Islet of Langerhans (tissue), 1 donor: ENCODE measurements around the gene VGF.
"Not testable (repeated sequence)": the region's sequence is repeated elsewhere in the genome, so short reads cannot be mapped to it uniquely, and the experiment has no call there.

Experiments used
- FAIRE-seq: peaks from one replicate; lab custom pipeline; 2011; peaks lifted over from hg19 to GRCh38; lab: Jason Lieb, UNC

VGF gene

DNA sequence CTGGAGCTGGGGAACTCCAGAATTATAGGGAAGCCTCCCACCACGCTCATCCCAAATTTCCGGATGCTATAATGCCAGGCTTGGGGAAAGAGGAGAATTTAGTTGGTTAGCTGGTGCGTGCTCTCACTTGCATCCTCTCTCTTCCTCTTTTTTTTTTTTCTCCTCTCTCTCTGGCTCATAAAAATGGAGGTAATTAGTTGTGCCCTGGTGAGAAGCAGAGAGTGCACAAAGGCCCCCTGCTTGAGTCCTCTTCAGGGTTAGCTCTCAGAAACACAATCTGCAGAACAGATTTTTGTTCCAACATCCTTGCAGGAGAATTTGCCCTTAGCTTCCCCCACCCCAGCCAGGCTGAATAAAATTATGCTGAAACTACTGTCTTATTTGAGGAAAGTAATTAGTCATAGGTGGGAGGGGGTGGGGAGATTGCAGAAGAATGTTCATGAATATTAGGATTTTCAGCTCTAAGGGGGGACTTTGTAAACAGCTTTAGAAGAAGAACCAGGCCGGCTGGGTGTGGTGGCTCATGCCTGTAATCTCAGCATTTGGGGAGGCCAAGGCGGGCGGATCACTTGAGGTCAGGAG, 30.9 kb downstream of the VGF start:
- FAIRE-seq: no peak

DNA sequence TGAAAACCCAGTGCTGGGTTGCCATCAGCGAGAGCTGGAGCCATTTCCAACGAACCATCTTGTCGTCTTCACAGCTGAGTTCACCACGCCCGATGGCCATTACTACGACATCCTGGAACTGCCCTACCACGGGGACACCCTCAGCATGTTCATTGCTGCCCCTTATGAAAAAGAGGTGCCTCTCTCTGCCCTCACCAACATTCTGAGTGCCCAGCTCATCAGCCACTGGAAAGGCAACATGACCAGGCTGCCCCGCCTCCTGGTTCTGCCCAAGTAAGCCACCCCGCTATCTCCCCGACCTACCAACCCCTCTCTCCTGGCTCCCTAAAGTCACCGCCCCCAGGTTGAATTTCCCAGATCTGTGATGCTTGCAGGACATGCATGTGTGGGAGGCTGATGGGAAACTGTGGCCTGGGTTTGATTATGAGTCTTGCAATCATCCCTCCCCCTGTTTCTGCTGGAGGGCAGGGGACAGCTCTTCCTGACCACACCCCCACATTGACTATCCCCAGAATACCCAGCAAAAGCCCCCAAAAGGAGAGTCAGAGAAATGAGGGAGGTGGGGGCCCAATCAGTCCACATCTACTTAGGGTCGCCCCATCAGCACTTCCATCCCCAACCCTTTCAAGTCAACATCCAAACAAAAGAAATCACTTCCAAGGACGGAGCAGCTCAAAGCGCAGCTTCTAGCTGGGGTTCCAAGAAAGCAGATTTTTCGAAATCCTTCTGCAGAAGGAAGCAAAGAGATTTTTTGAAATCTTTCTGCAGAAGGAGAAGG, 31.6 kb downstream of the VGF start:
- no peak for FAIRE-seq

DNA sequence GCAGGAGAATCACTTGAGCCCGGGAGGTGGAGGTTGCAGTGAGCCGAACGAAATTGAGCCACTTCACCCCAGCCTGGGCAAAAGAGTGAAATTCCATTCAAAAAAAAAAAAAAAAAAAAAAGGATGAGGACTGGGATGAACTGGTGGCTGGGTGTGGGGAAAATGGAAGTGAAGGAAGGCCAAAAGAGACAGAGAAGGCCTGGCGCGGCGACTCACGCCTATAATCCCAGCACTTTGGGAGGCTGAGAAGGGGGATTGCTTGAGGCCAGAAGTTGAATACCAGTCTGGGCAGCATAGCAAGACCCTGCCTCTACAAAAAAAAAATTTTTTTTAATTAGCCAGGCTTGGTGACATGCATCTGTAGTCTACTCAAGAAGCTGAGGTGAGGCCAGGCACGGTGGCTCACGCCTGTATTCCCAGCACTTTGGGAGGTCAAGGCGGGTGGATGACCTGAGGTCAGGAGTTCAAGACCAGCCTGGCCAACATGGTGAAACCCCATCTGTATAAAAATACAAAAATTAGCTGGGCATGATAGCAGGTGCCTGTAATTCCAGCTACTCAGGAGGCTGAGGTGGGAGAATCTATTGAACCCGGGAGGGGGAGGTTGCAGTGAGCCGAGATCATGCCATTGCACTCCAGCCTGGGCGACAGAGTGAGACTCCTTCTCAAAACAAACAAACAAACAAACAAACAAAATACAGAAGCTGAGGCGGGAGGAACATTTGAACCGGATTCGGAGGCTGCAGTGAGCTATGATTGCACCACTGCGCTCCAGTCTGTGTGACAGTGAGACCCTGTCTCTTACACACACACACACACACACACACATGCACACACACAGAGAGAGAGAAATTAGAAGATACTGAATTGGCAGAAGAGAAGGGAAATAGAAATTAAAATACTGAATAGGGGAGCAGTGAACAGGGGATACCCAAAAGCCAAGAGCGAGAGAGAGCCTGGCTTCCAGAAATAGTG, 32.5 kb downstream of the VGF start:
- FAIRE-seq: not testable (repeated sequence)

DNA sequence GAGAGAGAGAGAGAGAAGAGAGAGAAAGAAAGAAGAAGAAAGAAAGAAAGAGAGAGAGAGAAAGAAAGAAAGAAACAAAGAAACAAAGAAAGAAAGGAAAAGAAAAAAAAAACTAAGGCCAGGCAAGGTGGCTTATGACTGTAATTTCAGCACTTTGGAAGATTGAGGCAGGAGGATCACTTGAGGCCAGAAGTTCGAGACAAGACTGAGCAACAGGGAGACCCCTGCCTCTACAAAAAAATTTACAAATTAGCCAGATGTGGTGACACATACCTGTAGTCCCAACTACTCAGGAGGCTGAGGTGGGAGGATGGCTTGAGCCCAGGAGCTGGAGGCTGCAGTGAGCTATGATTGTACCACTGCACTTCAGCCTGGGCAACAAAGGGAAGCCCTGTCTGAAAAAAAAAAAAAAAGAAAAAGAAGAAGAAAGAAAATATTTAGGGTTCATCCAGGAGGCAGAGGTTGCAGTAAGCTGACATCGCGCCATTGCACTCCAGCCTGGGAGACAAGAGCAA, 35.7 kb downstream of the VGF start:
- no peak for FAIRE-seq

DNA sequence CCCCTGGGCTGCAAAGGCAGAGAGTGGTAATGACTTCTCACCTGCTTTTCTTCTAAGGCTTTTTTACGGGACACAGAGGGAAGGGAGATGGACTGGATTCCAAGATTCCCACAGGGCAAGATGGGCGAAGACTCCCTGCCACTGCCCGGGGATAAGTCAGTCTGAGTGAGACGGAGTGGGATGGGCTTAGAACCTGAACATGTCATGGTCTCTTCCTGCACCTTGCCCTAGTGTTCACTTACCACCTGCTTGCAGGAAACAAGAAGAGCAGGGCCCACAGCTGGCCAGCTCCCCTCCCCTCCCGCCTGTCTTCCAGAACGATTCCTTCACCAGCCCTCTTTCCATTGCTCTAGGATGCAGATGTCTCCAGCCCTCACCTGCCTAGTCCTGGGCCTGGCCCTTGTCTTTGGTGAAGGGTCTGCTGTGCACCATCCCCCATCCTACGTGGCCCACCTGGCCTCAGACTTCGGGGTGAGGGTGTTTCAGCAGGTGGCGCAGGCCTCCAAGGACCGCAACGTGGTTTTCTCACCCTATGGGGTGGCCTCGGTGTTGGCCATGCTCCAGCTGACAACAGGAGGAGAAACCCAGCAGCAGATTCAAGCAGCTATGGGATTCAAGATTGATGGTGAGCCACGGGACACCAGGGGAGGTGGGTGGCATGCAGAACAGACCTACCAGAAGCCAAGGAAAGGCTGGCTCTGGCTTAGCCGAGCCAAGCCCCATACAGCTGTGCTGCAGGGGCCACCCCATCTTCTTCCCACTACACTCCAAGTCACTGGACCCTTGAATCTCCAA, 37.1 kb downstream of the VGF start:
- FAIRE-seq: no peak

DNA sequence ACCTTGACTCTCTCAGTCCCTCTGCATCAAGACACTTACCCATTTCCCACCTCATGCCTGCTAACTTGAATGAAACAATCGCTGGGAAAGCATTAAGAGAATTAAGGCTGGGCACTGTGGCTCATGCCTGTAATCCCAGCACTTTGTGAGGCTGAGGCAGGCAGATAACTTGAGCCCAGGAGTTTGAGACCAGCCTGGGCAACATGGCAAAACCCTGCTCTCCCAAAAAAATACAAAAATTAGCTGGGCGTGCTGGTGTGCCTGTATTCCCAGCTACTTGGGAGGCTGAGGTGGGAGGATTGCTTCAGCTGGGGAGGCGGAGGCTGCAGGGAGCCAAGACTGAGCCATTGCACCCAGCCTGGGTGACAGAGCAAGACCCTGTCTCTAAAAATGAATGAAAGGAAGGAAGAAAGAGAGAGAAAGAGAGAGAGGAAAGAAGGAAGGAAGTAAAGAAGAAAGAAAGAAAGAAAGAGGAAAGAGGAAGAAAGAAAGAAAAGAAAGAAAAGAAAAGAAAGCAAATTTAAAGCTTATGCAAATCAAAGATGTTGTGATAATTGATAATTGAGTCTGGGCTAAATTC, 37.8 kb downstream of the VGF start:
- no peak for FAIRE-seq

DNA sequence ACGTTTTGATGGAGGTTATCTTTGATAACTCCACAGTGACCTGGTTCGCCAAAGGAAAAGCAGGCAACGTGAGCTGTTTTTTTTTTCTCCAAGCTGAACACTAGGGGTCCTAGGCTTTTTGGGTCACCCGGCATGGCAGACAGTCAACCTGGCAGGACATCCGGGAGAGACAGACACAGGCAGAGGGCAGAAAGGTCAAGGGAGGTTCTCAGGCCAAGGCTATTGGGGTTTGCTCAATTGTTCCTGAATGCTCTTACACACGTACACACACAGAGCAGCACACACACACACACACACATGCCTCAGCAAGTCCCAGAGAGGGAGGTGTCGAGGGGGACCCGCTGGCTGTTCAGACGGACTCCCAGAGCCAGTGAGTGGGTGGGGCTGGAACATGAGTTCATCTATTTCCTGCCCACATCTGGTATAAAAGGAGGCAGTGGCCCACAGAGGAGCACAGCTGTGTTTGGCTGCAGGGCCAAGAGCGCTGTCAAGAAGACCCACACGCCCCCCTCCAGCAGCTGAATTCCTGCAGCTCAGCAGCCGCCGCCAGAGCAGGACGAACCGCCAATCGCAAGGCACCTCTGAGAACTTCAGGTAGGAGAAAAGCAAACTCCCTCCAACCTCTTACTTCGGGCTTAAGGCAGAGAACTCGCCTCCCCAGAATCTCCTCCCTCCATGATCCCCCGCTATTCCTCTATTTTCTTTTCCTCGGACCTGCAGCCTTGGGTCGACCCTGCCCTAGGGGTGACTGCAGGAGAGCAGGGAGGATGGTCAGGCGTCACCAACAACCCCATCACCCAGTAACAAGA, 38.5 kb downstream of the VGF start, which contains the start of gene SERPINE1:
SERPINE1 (plus strand) TSS at position 454 of the 809 bp plus-strand sequence. CDS start 1,290 bp downstream, outside the sequence.
- FAIRE-seq: no peak

DNA sequence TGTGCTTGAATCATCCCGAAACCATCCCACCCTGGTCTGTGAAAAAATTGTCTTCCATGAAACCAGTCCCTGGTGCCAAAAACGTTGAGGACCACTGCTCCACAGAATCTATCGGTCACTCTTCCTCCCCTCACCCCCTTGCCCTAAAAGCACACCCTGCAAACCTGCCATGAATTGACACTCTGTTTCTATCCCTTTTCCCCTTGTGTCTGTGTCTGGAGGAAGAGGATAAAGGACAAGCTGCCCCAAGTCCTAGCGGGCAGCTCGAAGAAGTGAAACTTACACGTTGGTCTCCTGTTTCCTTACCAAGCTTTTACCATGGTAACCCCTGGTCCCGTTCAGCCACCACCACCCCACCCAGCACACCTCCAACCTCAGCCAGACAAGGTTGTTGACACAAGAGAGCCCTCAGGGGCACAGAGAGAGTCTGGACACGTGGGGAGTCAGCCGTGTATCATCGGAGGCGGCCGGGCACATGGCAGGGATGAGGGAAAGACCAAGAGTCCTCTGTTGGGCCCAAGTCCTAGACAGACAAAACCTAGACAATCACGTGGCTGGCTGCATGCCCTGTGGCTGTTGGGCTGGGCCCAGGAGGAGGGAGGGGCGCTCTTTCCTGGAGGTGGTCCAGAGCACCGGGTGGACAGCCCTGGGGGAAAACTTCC, 39.2 kb downstream of the VGF start:
- no peak for FAIRE-seq

DNA sequence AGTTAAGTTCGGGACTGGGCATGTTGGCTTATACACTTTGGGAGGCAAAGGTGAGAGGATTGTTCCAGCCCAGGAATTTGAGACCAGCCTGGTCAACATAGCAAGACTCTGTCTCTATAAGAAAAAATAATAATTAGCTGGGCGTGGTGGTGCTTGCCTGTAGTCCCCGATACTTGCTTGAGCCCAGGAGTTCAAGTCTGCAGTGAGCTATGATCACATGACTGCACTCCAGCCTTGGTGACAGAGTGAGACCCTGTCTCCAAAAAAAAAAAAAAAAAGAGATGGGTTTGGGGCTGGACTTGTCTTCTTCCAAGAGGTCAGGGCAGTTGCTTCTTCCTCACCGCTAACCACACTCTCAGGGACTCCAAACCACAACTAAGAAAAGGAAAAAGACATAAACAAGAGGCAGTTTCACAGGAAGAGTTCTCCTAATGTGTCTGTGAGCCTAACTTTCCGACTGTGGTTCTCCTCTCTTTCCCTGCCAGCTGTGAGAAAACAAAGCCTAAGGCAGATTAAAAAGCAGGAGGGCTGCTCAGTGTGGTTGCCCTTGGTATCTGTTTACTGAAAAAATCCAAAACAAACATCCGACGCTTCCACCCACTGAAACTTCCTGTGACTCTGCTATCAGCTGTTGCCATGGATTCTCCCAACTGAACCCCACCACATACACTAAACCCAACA, 40.9 kb downstream of the VGF start:
- FAIRE-seq: no peak

DNA sequence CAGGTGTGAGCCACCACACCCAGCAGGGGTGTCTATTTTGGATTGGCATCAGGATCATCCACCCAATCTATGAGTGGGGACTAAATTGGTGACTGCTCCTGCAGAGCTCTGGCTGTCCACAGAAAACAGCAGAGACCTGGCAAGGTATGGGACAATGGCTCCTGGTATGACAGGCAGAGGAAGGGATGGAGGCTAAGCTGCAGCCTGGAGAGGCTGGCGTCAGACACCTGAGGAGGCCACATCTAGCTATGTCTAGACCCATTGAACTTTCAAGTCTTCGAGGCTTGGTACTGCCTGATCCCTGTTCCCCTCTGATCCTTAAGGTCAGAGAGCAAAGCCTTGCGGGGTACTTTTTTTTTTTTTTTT, 41.7 kb downstream of the VGF start:
- no peak for FAIRE-seq

DNA sequence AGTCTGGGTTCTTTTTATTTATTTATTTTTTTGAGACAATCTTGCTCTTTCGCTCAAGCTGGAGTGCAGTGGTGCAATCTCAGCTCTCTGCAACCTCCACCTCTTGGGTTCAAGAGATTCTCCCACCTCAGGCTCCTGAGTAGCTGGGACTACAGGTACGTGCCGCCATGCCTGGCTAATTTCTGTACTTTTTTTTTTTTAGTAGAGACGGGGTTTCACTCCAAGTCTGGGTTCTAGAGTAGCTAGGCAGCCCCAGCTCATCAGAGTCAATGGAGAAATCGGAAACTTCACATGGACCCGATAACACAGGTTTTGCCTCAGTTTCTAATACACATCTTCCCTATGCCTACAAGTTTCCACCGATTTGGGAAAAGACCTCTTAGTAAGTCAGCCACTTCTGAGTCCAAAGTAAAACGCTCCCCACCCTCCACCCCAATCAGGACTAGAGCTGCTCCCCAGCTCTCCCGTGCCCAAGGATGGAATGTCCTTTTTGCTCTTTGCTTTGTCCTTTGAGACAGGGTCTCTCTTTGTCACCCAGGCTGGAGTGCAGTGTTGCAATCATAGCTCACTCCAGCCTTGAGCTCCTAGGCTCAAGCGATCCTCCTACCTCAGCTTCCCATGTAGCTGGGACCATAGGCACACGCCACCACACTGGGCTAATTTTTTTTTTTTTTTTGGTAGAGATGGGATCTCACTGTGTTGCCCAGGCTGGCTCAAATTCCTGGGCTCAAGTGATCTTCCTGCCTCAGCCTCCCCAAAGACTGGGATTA, 42.3 kb downstream of the VGF start:
- FAIRE-seq: no peak

DNA sequence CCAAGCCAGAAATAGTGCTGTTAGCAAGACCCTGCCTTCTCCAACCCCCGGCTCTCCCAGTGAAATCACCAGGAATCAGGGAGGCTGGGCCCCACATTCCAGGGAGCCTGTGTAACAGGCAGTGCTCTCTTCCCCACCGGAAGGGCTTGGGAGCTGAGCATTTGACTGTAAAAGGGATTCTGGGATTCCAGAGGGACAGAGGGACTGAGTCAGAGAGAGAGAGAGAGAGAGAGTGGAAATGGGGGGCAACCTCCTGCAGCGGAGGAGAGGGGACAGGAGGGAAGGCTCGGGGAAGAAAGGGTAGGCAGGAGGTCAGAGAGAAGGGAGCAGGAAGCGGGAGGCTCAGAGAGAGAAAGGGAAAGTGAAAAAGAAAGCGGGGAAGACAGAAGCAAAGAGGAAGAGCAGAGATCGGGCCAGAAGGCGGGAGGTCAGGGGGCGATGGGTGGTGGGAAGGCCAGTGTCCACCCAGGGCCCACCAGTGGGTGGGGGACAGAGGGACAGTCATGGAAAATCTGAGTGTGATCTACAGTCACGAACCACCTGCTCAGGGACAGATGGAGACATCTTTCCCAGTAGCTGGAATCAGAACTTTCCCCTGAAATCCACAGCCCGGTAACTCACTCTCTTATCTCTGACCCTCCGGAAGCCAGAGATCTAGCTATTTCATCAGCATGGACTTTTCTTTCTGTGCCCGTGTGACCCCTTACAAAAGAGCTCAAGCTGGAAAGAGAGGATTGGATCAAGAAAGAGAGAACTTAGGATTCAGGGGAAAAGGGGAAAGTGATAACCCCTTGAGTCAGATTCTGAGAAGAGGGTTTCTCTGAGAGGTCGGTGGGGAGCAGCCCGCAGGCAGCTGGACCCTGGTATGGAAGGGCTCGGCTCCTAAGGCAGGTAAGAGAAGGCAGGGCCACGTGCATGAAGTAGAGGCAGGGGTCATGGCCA, 43.1 kb downstream of the VGF start:
- FAIRE-seq: no peak

DNA sequence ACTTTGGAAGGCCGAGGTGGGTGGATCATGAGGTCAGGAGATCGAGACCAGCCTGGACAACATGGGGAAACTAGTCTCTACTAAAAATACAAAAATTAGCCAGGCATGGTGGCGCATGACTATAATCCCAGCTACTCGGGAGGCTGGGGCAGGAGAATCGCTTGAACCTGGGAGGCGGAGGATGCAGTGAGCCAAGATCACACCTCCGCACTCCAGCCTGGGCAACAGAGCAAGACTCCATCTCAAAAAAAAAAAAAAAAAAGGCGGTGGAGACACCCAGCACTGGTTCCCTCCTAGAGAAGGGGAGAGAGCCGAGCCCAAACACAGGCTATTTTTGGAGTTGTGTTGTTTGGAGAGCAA, 43.8 kb downstream of the VGF start:
- not testable (repeated sequence) for FAIRE-seq

DNA sequence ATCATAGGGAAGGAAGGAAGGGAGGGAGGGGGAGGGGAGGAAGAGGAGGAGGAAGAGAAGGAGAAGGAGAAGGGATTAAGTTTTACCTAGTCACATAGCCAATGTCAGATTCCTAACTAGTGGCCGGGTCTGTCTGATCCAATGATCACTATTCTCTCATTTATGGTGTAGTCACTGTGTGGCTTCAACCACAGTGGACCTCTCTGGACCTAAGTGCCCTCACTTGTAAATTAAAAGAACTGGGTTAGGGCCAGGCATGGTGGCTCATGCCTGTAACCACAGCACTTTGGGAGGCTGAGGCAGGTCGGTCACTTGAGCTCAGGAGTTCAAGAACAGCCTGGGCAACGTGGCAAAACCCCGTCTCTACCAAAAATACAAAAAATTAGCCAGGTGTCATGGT, 45.1 kb downstream of the VGF start:
- FAIRE-seq: no peak

DNA sequence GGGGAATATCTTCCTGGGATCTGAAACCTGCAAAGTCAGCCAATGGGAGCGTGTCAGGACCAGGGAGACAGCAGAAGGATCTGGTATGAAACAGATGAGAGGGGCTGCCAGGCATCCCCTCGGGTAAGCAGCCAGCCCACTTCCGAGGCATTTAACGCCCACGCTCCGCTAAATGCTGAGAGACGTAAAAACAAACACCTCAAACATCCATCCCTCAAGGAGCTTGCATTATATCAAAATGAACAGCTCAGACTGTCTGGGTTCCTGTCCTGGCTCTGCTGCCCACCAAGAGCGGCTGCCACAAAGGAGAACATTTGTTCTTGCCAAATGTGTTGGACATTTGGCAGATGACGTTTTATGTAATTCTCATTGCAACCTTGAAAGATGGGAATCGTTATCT, 45.5 kb downstream of the VGF start:
- FAIRE-seq: no peak

DNA sequence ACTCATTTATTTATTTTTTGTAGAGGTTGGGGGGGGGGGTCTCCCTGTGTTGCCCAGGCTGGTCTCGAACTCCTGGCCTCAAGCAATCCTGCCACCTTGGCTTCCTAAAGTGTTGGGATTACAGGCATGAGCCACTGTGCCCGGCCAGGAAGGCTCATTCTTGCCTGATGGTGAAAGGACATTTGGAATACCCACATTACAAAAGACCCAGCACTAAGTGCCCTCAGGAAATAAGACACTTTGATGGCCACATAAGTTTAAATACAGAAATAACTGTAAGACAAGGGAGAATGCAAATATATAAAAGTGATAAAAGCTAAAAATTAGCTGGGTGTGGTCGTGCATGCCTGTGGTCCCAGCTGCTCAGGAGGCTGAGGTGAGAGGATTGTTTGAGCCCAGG, 46.5 kb downstream of the VGF start:
- FAIRE-seq: no peak

DNA sequence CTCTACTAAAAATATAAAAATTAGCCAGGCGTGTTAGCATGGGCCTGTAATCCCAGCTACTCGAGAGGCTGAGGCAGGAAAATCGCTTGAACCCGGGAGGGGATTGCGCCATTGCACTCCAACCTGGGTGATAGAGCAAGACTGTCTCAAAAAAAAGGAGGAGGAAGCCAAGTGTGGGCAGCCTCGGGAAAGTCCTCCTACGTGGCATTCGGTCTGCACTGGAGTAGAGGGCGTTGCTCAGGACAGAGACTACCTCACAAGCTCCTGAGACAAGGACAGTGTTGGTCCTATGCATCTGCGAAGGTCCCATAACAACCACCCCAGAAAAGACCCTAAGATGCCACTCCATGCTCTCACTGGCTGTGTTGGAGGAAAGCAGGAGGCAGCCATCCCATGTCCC, 48.5 kb downstream of the VGF start:
- no peak for FAIRE-seq

DNA sequence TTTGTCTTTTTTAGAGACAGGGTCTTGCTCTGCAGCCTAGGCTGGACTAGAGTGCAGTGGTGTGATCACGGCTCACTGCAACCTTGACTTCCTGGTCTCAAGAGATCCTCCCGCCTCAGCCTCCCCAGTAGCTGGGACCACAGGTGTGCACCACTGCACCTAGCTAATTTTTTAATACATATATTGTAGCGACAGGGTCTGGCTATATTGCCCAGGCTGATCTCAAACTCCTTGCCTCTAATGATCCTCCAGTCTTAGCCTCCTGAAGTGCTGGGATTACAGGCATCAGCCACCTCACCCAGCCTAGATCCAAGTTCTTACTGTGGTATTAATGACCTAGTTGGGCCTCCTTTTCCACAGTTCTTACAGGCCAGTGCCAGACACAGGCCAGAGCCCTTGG, 50.2 kb downstream of the VGF start:
- FAIRE-seq: no peak
